A204.1 (cell line): Measurements from ENCODE around the gene SYT9.
"Not testable (repeated sequence)": the region's sequence is repeated elsewhere in the genome, so short reads cannot be mapped to it uniquely, and the experiment has no call there.

ENCODE experiments used
- FAIRE-seq: peaks from 2 replicates; lab custom pipeline; 2012; peaks lifted over from hg19 to GRCh38; lab: Jason Lieb, UNC

SYT9 gene

DNA sequence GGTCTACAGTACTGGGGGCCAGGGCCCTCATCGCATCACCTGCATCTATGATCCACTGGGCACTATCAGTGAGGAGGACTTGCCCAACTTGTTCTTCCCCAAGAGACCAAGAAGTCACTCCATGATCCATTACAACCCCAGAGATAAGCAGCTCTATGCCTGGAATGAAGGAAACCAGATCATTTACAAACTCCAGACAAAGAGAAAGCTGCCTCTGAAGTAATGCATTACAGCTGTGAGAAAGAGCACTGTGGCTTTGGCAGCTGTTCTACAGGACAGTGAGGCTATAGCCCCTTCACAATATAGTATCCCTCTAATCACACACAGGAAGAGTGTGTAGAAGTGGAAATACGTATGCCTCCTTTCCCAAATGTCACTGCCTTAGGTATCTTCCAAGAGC lies 258.3 kb downstream of the SYT9 start:
- no peak for FAIRE-seq

DNA sequence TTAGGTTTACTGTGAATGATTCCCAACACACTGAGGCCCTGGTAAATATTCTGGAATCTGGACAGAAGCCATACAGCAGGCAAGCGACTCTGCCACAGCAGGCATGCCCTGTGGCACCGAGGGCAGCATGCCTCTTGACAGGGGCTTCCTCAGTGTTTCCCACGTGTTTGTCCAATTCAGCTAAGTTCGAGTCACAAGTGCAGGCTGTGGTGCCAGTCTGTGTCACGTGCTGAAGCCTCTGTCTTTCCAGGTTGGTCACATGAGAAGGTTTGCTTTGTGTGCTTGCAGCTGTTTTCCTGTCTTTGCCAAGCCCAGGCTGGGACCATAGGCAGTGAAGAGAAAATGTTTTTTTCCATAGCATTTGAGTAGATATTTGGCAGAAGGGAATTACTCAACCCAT lies 259.7 kb downstream of the SYT9 start:
- FAIRE-seq: no peak

DNA sequence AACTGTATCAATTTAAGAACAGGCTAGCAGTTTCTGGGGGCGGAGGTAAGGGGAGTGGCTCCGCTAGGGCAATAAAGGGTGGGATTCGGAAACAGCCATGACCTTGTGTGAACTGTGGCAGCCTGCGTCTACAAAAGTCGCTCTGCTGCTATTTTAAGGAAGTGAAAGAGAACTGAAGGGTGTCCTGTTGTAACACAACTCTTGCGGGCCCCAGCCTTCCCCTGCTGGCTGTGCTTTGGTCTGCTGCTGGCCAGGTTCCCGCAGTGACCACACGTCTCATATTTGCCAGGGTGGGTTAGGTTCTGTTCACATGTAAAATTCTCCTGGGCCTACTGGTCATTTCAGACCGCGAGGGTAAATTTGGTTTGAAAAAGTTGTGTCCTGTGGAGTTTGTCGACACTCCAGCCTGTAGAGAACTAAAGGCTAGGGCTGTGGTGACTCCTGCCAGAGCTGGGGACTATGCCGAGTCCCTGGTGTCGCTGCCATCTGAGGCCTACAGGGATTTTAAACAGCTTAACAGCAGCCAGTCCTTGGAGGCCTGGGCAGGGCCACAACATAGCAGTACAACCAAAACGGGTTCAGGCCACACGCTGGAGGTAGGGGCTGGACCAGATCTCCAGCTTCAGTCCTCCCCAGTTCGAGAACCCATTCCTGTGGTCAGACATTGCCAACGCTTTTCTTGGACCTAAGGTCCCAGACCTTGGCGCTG lies 261.0 kb downstream of the SYT9 start:
- FAIRE-seq: no peak

DNA sequence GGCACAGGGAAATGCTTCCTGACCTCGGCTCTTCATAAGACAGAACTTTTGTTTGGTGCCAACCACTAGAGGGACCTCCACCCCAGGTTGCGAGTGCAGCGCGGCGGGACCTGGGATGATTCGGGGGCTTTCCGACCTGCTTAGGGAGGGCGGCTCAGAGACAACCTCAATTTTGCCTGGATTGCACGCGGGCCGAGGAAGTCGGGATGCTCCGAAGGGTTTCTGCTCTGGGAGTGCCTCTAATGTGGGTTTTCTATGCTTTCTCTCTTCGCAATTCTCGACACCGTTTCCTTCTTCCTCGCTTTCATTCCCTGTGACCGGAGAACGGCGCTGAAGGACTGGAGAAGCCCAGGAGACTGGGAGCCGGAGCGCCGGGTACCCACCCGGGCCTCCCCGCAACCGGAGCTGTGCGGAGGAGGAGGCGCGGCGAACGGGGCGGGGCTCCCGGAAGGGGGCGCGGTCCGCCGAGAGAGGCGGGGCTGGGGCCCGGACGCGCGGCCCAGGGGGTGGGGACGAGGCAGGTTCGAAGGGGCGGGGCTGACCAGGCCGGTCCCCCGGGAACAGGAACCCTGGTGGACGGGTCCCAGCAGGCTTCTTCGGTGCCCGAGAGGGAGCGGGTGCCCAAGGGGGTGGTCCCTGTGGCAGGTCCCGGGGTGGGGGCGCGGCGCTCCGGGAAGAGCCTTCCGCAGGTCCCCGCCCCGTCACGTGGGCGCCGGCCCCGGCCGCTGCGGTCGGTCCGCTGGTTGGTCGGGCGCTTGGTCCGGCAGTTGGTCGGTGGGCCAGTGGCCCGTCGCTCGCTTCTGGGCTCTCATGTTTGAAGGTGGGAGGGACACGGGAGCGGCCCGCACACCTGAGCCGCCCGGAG lies 261.8 kb downstream of the SYT9 start, which contains the start of gene PPFIBP2:
Gene PPFIBP2, plus strand, starts transcription at position 766 of the 865 bp plus-strand sequence. CDS start 35,477 bp downstream, outside the sequence.
- no peak for FAIRE-seq

DNA sequence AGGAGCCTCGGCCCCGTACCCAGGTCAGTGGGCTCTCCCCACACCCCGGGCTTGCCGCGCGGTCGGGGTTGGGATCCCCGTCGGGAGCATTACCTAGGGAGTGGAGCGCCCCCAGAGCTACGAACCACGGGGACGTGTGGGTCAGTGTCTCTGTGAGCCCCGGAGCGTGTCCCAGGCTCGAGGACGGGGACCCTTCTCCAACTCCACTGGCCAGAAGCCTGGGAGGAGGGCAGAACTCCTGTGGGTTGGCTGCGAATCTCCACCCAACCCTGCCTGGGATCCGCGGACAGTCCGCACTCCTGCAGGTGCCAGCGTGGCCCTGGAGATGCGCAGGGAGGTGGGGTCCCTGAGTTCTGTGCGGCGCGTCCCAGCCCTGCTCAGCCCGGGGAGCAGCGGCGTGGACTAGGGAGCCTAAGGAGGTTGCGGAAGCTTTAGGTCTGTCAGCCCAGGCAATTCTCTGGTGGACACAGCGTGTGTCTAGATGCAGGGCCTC lies 262.4 kb downstream of the SYT9 start:
- FAIRE-seq: no peak

DNA sequence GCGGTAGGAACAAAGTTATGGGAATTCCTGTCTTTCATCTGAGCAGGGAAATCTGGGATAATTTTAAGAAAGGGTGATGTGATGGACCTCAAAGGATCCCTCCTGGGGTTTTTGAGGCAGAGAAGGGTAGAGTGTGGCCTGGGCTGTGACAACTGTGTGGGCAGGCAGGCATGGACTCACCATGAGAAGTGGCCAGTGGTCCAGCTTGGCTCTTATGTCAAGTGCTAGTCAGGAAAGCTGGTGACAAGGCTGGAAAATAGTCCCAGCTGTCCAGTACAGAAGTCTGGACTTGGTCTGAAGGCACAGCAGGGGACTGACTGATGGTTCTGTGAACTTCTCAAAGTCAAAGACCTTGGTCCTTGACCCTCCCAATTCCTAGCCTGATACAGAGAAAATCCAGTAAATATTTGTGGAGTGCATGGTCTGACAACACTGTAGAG lies 263.8 kb downstream of the SYT9 start:
- no peak for FAIRE-seq

DNA sequence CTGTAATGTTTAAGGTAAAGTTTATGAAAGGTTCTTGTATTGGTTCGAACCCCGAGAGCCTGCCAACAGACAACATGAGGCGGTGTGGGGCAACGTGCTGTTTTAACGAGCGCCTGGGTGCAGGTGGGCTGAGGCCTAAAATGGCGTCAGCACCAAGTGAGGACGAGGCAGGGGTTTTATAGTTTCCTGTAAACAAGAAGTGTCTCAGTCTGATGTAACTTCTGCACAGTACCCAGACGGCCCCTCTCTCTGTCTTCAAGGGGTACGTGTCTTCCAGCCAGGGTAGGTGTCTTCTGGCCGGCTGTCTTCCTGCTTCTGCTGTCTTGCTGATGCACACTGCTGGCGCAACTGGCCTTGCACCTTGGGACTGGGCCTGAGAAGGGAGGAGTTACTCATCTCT lies 264.8 kb downstream of the SYT9 start:
- no peak for FAIRE-seq

DNA sequence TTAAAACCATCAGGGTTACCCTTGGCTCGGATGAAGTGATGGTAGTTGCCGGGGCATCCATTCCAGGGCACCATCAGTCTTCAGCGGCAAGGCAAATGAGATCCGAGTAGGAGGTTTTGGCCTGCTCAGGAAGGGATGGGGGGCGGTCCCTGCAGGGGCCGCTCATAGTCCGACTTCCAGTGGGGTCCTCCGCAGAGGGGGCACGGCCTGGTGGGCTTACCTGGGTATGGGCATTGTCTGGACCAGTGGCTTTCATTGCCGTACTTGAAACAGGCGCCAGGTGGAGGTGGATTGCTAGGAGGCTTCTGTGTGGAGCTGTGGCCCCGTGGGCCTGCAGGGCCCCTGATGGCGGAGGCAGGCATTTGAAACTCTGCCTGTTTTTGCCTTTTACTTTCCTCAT lies 266.0 kb downstream of the SYT9 start:
- FAIRE-seq: not testable (repeated sequence)
